Bronchial epithelial cell (primary cell): Measurements from ENCODE around the gene ITSN2. TPM values are rescaled to one million over a fixed set of nuclear protein-coding genes. Genes with fewer than 3 reads are reported as not detected.

Source experiments
- DNase-seq: peaks from one replicate; pipeline ENCODE4 v3.0.0-alpha.2; 2010; ENCODE audit warnings: low read depth
- FAIRE-seq: peaks from 2 replicates; lab custom pipeline; 2011; peaks lifted over from hg19 to GRCh38; lab: Jason Lieb, UNC
- H3K27me3 ChIP-seq: 2 replicates; pipeline ENCODE4 v1.5.1; 2011; ENCODE audit warnings: low read length; ENCODE audit not compliant: control insufficient read depth, insufficient read depth
- H3K36me3 ChIP-seq: 2 replicates; pipeline ENCODE4 v1.5.1; 2011; ENCODE audit warnings: low read length; ENCODE audit not compliant: control insufficient read depth, insufficient read depth
- H3K4me3 ChIP-seq: 2 replicates; pipeline ENCODE4 v1.5.1; 2011; ENCODE audit warnings: mild to moderate bottlenecking, low read depth, low read length, control low read depth
- CTCF ChIP-seq: IDR thresholded peaks from 2 replicates; pipeline ENCODE4 v1.5.1; 2011; ENCODE audit warnings: mild to moderate bottlenecking, moderate library complexity, low read length, control low read depth, inconsistent platforms; ENCODE audit not compliant: insufficient read depth, severe bottlenecking
- total RNA-seq: library from RNA; depleted of rRNA; stranded (reverse); fragments of >200 nt; gene quantifications from 2 replicates; pipeline ENCODE4 v1.2.1, GENCODE V29; 2014

The ITSN2 gene
- total RNA-seq, 1 donor from 2014 or later: 26.3 TPM

DNA sequence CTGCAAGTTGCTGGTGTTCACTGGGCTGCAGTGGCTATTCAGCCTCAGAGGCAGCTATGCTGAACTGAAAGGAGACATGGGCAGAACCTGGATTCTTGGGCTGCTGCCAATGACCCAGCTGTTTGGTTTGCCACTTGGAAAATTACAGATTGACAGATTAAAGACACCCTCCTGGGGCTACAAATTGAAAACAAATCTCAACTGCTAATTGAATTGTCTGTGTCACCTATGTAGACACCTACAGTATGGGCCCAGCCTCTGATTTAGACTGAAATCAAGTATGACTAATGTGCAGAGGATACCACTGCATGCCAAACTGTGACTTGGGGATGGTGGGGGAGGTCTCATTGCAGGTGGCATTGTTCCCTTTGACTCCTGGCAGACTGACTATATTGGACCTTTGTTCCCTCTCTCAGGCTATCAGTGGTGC, 42.8 kb downstream of the ITSN2 start:
- FAIRE-seq (no peak), DNase-seq (no peak)
- H3K4me3 ChIP-seq: no peak overlapping the region
- TF ChIP-seq CTCF: no peak
- H3K36me3 ChIP-seq: peaks cover 2% of the 10 kb centered on the region
- H3K27me3 ChIP-seq: no peaks in the 10 kb centered on the region

- FAIRE-seq (no peak), DNase-seq (no peak)
- no peak for TF ChIP-seq CTCF
- H3K36me3 ChIP-seq: peaks cover 2% of the 10 kb centered on the region
- no peaks in the 10 kb centered on the region for H3K27me3 ChIP-seq
- H3K4me3 ChIP-seq: no peak overlapping the region
These were observed 44.7 kb downstream of the ITSN2 start for GRCh38 chr2:24315669-24316068.

DNA sequence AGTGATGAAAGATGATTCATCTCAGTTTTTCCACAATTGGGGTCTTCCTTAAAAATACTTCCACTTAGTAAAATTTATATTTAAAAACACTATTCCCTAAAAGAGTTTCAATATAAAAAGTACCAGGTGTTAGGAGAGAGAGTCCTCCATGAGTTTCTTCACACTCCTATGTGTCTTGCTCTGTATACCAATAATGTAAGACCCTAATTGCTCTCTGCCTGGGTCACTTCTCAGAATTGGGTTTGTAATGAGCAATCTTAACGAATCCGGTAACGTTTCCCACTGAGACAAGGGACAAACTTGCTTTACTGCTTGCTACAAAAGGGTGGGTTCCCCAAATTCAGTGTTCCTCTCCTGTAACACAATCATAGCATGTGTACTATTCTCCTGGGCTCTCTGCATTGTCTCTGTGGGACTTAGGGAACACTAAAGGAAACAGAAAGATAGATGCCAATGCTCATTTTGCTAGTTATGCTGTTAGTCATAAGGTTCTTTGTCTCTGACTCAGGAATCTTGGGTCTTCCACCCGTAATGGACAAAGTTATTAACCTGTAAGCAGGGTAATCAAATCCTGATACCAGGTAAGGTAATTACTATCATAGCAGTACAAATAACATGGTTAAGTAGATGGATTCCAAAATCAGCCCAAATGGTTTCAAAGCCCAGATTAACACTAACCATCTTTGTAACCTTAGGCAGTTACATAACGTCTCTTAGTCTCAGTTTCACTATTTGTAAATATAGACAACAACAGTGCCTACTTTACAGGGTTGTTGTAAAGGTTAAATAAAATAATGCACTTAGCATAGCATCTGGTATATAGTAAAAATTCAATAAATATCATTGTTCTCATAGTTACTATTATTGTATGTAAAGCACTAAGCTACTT, 46.3 kb downstream of the ITSN2 start:
- no peak for FAIRE-seq
- Histone ChIP-seq H3K4me3 (no peak overlapping the region), H3K36me3 (peaks cover 4% of the 10 kb centered on the region), H3K27me3 (no peaks in the 10 kb centered on the region)
- DNase-seq: peak; percentile 42
- no peak for TF ChIP-seq CTCF

- DNase-seq (no peak), FAIRE-seq (no peak)
- Histone ChIP-seq H3K27me3 (no peaks in the 10 kb centered on the region), H3K36me3 (peaks cover 6% of the 10 kb centered on the region), H3K4me3 (no peak overlapping the region)
- TF ChIP-seq CTCF: no peak
These were observed 52.4 kb downstream of the ITSN2 start for GRCh38 chr2:24307961-24308360.

DNA sequence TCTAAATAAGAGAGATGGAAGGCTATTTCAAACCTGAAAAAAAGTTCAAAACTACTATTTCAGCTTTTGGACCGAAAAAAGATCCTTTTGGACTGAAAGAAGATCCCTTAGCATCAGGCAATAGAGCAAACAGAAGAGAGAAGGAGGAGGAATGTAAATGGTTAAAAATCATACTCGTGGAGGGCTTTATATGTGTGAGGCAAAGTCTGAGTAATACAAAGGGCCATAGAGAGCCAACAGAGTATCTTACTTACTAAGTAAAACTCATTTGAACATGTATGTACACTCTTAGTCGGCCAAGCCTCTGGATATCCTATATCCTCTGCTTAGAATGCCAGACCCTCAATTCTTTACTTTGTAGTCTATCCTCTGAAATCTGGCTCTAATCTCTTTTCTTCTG, 55.7 kb downstream of the ITSN2 start:
- peaks cover 4% of the 10 kb centered on the region for H3K36me3 ChIP-seq
- FAIRE-seq: no peak
- TF ChIP-seq CTCF: no peak

More for the DNA sequence above, 55.7 kb downstream of the ITSN2 start:
- H3K4me3 ChIP-seq: no peak overlapping the region
- no peak for DNase-seq
- H3K27me3 ChIP-seq: no peaks in the 10 kb centered on the region
